IPS-18c (cell line): ENCODE data around the gene FREM1.

ENCODE experiments used
- H3K4me3 ChIP-seq: 2 replicates; pipeline ENCODE4 v1.7.0; 2013; ENCODE audit warnings: low read depth, mild to moderate bottlenecking, low read length, moderate library complexity; ENCODE audit not compliant: insufficient read depth
- H3K9me3 ChIP-seq: one replicate; pipeline ENCODE4 v1.6.1; 2013; ENCODE audit warnings: mild to moderate bottlenecking, low read length, moderate library complexity; ENCODE audit not compliant: control insufficient read depth, insufficient read depth

FREM1 gene, protein sequence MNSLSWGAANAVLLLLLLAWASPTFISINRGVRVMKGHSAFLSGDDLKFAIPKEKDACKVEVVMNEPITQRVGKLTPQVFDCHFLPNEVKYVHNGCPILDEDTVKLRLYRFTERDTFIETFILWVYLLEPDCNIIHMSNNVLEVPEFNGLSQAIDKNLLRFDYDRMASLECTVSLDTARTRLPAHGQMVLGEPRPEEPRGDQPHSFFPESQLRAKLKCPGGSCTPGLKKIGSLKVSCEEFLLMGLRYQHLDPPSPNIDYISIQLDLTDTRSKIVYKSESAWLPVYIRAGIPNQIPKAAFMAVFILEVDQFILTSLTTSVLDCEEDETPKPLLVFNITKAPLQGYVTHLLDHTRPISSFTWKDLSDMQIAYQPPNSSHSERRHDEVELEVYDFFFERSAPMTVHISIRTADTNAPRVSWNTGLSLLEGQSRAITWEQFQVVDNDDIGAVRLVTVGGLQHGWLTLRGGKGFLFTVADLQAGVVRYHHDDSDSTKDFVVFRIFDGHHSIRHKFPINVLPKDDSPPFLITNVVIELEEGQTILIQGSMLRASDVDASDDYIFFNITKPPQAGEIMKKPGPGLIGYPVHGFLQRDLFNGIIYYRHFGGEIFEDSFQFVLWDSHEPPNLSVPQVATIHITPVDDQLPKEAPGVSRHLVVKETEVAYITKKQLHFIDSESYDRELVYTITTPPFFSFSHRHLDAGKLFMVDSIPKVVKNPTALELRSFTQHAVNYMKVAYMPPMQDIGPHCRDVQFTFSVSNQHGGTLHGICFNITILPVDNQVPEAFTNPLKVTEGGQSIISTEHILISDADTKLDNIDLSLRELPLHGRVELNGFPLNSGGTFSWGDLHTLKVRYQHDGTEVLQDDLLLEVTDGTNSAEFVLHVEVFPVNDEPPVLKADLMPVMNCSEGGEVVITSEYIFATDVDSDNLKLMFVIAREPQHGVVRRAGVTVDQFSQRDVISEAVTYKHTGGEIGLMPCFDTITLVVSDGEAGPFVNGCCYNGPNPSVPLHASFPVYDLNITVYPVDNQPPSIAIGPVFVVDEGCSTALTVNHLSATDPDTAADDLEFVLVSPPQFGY (N-terminal part only)

DNA sequence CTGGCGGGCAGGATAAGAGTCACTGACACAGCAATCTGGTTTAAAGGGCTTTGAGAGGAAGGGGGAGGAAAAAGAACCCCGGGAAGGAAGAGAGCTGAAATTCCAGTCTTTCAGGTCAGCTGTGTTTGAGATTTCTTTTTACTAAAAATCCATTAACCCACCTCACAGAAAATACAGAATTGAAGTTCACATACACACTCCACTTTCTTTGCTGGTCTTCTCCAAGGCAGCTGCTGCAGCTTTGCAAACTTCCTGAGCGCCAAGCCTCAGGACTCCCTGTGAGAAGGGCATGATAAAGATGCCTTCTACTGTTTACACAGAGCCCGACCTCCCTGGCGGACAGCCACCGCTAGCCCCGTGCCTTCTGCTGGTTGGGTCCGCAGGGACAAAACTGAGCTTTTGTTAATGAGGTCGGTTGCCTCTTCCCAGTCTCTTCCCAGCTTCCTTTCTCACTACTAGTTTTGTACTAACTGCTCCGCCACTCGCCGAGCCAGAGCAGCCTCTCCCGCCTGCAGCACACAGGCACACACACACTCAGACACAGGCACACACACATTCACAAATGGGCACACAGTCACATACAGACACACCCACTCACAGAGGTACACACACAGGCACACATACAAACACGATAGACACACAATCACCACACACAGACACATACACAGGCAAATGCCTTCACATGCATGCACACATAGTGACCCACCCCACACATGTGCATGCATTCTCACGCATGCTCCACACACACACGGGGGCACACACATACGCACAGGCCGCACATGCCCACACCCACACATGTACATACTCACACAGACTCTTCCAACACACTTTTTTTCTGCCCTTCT is at the start of gene FREM1:
FREM1 (minus strand) TSS at position 468 of the 845 bp plus-strand sequence. CDS start 41,451 bp downstream, outside the sequence.
- Histone ChIP-seq H3K9me3 (no peaks in the 10 kb centered on the region), H3K4me3 (peak within 1 kb of the TSS; percentile 28)

DNA sequence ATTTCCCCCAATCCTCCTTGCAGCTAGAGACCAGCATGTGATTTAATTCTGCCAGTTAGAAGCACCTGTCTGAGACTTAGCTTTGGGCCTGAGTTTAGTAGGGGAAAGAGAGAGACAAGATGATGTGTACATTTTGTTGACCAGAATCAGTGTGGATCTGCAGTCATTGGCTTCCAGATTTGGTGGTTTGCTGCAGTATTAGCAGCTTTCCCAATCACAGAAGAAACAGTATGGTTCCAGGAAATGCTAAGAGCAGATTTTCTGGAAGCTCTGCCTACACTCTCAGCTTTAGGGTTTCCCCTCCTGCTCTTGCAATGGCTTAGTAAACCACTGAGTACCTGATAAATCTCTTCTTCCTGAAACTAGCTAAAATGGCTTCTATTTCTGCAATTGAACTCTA is 48.8 kb upstream of the FREM1 start:
- no peaks in the 10 kb centered on the region for H3K9me3 ChIP-seq

DNA sequence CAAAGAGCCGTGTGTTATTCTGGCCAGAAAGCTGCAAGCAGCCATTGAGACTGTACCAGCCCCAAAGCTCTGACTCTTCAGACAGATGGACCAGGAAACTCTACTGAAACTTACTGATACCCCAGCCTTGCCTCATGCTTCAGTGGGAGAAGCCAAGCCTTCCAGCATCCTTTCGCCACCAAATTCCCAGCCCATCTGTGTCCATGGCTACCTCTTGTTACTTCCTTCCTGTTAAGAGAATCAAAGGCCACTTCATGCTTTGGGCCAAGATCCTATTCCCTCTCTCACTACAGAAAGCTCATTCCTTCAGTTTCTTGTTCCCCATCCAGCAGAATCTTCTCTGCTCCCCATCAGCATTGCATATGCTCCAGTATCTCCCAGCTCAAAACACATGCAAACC is 46.9 kb upstream of the FREM1 start:
- no peaks in the 10 kb centered on the region for H3K9me3 ChIP-seq
- no peak overlapping the region for H3K4me3 ChIP-seq

More for the DNA sequence above, 48.8 kb upstream of the FREM1 start:
- no peak overlapping the region for H3K4me3 ChIP-seq

DNA sequence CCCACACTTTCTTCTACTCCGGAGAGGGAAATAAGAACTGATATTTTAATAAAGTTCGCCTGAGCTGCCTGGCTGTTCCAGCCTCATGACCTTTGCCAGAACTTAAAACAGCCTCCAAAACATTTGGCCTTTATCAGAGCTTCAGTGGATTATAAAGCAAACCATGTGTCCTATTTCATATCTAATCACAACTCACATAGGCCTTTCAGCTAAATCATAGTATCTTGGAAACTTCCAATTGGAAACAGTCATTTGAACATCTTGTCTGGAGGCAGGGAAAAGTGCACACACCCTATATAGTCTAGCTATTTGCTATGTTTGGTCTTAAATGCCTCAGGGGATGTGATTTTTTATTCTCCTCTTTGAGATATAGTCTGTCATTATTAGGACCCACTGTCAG is 46.0 kb upstream of the FREM1 start:
- Histone ChIP-seq H3K4me3 (no peak overlapping the region), H3K9me3 (no peaks in the 10 kb centered on the region)

DNA sequence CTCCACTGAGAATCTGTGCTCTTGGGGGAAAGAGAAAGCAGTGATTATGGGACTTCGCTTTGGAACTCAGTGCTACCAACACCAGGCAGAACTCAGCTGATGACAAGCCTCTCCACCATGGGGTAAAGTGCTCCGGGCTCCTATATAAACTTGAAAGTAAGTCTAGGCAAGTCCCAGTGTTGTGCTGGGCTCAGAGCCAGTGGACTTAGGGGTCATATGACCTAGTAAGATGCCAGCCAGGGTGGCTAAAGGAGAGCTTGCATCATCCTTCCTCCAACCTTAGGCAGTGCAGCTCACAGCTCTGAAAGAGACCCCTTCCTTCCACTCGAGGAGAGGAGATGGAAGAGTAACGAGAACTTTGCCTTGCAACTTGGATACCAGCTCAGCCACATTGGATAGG is 35.1 kb upstream of the FREM1 start:
- H3K4me3 ChIP-seq, result no peak overlapping the region

DNA sequence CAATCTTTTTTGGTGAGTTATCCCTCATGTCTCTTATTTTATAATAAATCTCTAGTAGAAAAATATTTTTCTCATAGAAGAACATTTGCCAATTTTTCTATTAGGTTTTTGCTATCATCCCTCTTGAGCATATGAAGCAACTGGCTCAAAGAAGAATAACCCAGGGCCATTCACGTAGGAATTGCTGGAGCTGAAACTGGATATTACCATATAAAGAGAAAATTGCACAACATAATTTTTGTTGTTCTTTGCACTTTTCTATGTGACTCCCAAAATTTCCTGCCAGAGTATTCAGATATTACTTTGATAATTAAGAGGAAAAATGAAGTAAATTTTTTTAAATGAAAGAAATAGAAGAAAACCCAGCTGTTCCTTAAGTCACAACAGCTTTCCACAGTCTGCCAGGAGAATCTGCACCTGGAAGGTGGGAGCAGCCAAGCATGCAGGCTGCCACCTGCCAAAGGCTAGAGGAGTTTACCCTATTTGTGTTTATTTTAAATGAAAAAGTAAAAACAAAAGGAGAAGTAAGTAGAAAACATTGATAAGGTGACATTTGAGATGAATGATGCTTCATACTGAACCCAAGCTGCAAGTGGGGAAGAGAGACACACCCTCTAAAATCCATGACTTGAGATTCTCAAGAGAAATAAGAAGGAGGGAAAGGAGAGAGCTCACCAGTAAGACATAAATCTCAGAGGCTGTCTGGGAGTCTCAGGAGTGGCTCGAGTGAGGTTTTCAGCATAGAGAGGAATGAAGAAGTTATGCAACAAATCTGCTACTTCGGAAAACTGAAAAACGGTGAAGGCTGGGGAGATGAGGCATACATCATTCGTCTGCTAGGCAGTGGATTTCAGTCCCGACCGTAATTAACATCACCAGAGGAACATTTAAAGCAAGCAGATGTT is 31.5 kb upstream of the FREM1 start:
- H3K4me3 ChIP-seq, result no peak overlapping the region
- H3K9me3 ChIP-seq, result no peaks in the 10 kb centered on the region

More for the DNA sequence above, 35.1 kb upstream of the FREM1 start:
- H3K9me3 ChIP-seq, result no peaks in the 10 kb centered on the region

DNA sequence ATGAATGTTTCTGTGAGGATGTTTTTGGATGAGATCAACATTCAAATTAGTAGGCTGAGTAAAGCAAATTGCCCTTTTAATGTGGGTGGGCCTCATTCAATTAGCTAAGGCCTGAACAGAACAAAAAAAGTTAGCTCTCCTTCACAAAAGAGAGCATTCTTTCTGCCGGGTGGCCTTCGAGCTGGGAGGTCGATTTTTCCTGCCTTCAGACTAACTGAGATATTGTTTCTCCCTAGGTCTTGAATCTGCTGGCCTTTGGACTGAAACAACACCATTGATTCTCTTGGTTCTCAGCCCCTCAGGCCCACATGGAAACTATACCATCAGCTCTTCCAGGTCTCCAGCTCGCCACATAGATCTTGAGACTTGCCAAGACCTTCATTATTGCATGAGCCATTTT is 29.1 kb upstream of the FREM1 start:
- Histone ChIP-seq H3K4me3 (no peak overlapping the region), H3K9me3 (no peaks in the 10 kb centered on the region)

DNA sequence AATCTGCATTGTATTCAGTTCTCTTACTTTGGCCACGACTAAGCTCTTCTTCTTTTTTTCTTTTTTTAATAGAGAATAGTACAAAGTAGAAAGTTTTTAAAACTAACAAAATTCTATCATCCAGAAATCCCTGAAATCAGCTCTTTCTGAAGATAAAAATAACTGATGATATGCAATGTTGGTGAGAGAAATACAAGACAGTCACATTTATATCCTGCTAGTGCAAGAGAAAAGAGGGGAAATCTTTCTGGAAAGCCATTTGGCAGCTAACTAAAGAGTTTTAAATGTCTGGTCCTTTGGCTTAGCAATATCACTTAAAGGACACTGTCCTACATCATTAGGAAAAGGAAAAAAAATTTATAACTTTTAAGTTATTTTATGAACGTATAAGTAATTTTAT is 27.0 kb upstream of the FREM1 start:
- H3K4me3 ChIP-seq, result no peak overlapping the region
- no peaks in the 10 kb centered on the region for H3K9me3 ChIP-seq

DNA sequence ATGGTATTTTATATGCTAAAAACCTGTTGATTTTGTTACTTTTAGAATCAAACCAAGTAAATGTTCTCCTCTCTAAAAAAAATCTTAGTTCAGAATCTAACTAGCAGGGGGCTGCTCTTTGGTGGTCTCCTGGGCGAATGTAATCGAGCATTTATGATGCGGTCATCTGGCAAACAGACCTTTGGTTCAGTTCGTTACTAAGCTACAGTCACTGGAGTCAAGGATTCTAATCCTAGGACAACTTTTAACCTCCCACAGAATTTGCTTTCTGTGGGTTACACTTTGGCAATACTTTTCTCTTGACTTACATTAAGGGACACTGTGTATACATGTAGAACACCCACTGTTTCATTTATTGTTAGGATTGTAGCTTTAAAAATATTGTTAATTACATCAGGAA is 26.3 kb upstream of the FREM1 start:
- H3K9me3 ChIP-seq, result no peaks in the 10 kb centered on the region

DNA sequence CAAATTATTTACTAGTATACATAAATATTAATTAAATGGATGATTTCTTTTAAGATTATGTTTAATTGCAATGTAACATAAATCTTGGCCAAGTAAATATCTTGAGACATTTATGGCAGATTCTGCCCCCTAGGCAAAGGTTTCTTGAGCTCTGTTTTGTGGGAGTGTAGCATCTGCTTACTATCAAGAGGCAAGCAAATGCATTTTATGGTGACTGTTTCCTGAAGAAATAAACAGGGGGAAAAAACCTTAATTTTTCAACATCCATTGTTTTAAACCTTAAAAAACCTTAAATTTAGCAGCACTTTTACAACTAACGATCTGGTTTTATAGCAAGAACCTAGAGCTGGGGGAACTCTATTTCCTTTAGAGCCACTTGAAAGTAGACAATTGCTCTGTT is 25.7 kb upstream of the FREM1 start:
- Histone ChIP-seq H3K9me3 (no peaks in the 10 kb centered on the region), H3K4me3 (no peak overlapping the region)

More for the DNA sequence above, 26.3 kb upstream of the FREM1 start:
- H3K4me3 ChIP-seq, result no peak overlapping the region

DNA sequence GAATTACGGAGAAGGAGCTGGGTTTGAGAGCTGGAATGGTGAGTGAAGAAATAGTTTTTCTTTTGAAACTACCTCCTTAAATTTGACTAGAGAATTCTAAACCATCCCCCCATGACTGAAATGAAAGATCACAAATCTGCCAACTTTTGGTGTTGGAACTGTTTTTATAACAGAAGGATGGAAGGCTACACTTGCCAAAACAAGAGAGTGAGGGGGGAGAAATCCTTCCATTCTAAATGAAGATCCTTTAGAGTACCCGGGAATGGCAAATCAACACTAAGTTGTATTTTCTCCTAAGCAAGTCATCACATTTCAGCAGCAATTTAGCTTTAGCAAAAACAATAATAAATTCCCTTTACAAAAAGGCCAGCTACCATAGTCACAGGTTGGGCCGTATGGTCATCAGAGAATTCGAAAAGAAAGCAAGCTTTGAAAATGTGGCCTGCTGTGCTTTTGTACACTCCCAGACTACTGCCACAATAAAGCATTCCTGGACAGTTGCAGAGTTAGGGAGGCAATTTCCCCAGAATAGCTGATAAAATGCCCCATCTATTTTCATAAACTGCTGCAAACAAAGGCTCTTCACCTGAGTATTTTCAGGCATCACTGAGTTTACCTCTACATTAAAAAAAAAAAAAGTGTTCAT is 25.0 kb upstream of the FREM1 start:
- H3K9me3 ChIP-seq, result no peaks in the 10 kb centered on the region
- no peak overlapping the region for H3K4me3 ChIP-seq

DNA sequence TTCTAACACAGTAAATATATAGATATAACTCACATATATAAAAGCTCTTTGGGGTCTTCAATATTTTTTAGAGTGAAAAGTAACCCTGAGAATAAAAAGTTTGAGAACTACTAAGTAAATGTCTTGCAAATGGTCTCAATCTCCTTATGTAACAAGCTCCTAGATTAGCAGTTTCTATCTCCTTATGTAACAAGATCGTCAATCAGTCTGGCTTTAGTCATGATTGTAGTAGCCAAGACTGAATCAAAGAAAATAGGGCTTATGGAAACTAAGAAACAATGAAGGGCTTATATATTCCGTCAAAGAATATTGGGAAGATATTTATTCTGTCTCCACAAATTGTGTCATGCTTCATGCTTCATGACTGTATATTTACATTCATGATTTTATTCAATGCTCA is 22.4 kb upstream of the FREM1 start:
- Histone ChIP-seq H3K9me3 (no peaks in the 10 kb centered on the region), H3K4me3 (no peak overlapping the region)

DNA sequence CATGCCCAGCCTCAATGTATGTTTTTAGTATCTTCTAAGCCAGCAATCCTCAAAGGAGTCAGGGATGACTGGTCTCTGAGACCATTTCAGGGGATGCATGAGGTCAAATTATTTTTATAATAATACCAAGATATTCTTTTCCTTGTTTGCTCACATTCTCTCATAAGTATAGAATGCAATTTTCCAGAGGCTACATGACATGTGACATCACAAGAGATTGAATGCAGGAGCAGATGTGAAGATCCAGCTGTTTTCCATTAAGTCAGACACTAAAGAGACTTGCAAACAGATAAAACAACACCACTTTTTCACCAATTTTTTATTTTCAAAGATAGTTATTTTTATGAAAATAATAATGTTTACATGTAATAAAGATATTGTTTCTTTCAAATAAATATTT is 22.0 kb upstream of the FREM1 start:
- no peak overlapping the region for H3K4me3 ChIP-seq
- H3K9me3 ChIP-seq, result no peaks in the 10 kb centered on the region

DNA sequence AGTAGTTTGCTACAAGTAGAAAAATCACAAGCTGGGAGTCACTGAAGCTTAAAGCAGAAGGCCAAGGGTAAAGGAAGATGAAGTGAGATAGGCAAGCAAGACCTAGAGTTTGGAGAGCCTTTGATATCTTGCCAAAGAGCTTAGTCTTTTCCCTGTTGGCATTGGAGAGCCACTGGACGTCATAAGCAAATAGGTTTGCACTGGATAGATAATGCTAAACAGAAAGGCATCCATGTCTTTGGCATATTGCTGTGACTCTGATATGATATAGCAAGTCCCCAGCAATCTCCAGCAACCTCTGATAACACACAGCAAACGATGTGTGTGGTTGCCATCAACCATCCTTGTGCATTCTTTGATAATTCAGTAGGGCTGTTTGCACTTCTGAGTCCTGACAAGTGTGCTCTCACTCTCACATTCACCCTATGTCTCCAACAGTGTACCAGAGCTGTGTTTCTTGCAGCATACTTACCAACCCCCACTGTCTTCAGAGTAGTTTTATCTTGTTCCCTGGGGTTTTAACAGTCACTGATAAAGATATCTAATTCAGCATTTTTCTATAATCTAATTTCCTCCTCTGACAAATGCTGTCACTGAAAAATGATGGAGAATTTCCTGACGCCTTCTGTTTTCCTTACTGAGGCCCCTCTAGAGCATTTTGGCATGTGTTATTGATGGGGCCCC is 16.9 kb upstream of the FREM1 start:
- H3K4me3 ChIP-seq, result no peak overlapping the region

More for the DNA sequence above, 16.9 kb upstream of the FREM1 start:
- no peaks in the 10 kb centered on the region for H3K9me3 ChIP-seq
